HUES64 (cell line): Measurements from ENCODE around the gene CD300LB. TPM values are rescaled to one million over a fixed set of nuclear protein-coding genes. Genes with fewer than 3 reads are reported as not detected.
"Not testable (repeated sequence)": the region's sequence is repeated elsewhere in the genome, so short reads cannot be mapped to it uniquely, and the experiment has no call there.

Experiments
- H3K27ac ChIP-seq: 2 replicates; pipeline ENCODE4 v1.7.0; 2013; ENCODE audit warnings: low read depth, low read length, inconsistent platforms
- H3K27me3 ChIP-seq: 2 replicates; pipeline ENCODE4 v1.6.1; 2013; ENCODE audit warnings: mild to moderate bottlenecking, low read length; ENCODE audit not compliant: insufficient read depth
- H3K36me3 ChIP-seq: 2 replicates; pipeline ENCODE4 v1.6.1; 2013; ENCODE audit warnings: mild to moderate bottlenecking, low read length; ENCODE audit not compliant: insufficient read depth
- H3K4me1 ChIP-seq: 2 replicates; pipeline ENCODE4 v1.6.1; 2013; ENCODE audit warnings: mild to moderate bottlenecking, low read length, moderate library complexity; ENCODE audit not compliant: insufficient read depth
- H3K4me3 ChIP-seq: 2 replicates; pipeline ENCODE4 v1.5.1; 2013; ENCODE audit warnings: mild to moderate bottlenecking, low read length, moderate library complexity
- H3K9ac ChIP-seq: 2 replicates; pipeline ENCODE4 v1.6.1; 2013; ENCODE audit warnings: mild to moderate bottlenecking, low read depth, low read length
- H3K9me3 ChIP-seq: 2 replicates; pipeline ENCODE4 v1.6.1; 2013; ENCODE audit warnings: low read depth, low read length; ENCODE audit not compliant: insufficient read depth
- WGBS: fragments of 150-250, 120-280 bp; methylation state at CpG from one replicate; pipeline ENCODE4 v1.1.7; 2013; ENCODE audit warnings: missing lambda C conversion rate; 5-methylcytosine and 5-hydroxymethylcytosine counted together
- polyA plus RNA-seq, 2 experiments: library from polyadenylated mRNA; stranded (reverse); fragments of 50-300 nt; gene quantifications; one replicate each; pipeline ENCODE4 v1.2.3, GENCODE V29; 2013

Gene CD300LB
- not detected for polyA plus RNA-seq (2013, experiment 1 of 2)
- polyA plus RNA-seq (2013, experiment 2 of 2): not detected

- 92% methylated on average over 9 of the region's 10 CpGs for WGBS
- Histone ChIP-seq H3K9me3 (0 out of 2 replicates have a peak, but pooled peaks cover 2% of the 10 kb centered on the region), H3K9ac (no peak within 1 kb of the TSS), H3K27me3 (peaks cover 4% of the 10 kb centered on the region; the same call in 1 of the 2 replicates), H3K36me3 (no peaks in the 10 kb centered on the region), H3K4me3 (no peak within 1 kb of the TSS), H3K27ac (no peak within 1 kb of the TSS), H3K4me1 (no peaks in the 10 kb centered on the region; the same call in 1 of the 2 replicates)
These were observed at the start of gene CD300LB for GRCh38 chr17:74531231-74531761. Gene CD300LB (minus strand): TSS chr17:74531475. CDS start chr17:74531350, 125 bp downstream.

DNA sequence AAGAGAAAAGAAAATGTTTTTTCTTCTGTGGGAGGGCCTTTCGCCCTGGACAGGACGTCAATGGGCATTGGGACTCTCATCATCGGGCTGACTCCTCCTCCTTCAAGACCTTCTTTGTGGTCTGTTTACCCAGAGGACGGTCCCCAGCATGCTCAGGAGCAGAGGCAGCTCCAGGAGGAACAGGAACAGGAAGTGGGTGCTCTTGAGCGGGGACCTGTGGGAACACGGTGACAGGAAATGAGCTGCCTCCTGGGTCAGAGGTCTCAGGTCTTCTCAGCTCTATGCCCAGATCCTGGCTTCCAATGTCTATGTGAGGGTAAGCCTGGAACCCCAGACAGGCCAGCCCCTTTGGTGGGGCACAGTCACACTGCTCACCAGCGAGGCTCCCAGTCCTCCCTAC, 48.6 kb upstream of the CD300LB start:
- Histone ChIP-seq H3K9ac (no peak overlapping the region), H3K4me3 (no peak overlapping the region), H3K27me3 (no peaks in the 10 kb centered on the region), H3K27ac (no peak overlapping the region), H3K36me3 (no peaks in the 10 kb centered on the region), H3K4me1 (no peaks in the 10 kb centered on the region; the same call in 1 of the 2 replicates), H3K9me3 (no peaks in the 10 kb centered on the region)
- 91% methylated on average over 7 of the region's 7 CpGs for WGBS

DNA sequence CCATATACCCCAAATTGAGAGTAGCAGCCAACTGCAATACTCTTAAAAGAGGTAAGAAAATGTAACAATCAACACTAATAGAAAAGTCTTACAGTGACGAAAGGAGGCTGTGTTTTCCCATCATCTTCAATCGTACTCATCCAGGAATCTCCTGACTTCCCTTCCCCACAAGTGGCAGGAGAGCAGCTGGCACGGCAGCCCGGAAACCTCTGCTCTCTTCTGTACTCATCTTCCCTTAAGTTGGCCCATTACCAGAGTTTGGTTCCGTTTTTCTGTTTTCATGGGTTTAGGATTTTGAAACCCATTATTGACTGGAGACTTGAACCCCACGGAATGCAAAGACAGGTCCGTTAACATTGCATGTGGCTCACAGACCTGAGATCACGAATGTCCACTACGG, 47.7 kb upstream of the CD300LB start:
- H3K4me3 ChIP-seq: no peak overlapping the region
- no peaks in the 10 kb centered on the region for H3K36me3 ChIP-seq
- H3K27me3 ChIP-seq: no peaks in the 10 kb centered on the region
- H3K9me3 ChIP-seq: no peaks in the 10 kb centered on the region
- WGBS: 88% methylated on average over 9 of the region's 9 CpGs
- H3K4me1 ChIP-seq: no peaks in the 10 kb centered on the region; the same call in 1 of the 2 replicates
- no peak overlapping the region for H3K9ac ChIP-seq
- H3K27ac ChIP-seq: no peak overlapping the region

DNA sequence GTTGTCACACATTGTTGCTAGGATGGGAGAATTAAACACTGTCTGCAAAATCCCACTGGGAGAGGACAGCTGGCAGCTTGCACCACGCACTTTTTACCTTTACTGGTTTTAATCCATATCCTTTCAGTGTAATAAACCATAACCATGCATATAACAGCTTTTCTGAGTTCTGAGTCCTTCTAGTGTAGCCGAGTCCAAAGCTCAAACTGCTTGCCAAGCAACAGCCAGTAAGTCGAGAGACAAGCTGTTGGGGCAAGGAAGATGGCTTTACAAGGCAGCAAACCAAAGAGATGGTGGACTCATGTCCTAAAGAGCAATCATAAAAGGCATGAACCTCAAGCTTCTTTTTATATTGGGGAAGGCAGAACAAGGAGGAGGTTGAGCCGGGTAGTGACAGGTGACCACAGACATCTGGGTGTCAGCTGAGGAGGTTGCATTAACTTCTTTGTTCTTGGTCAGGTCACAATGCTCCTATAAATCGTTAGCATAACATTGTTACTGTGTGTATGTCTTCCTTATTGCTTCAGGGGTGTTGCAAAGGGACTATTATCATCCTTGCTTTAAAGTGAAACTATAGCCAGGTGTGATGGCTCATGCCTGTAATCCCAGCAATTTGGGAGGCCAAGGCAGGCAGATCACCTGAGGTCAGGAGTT, 43.3 kb upstream of the CD300LB start:
- Histone ChIP-seq H3K4me3 (no peak overlapping the region), H3K4me1 (no peaks in the 10 kb centered on the region; the same call in 1 of the 2 replicates)
- WGBS: 89% methylated on average over 5 of the region's 5 CpGs

GRCh38 chr17:74573635-74574034, 42.4 kb upstream of the CD300LB start:
- not testable (repeated sequence) for H3K36me3 ChIP-seq, H3K9me3 ChIP-seq, H3K9ac ChIP-seq, H3K27ac ChIP-seq, H3K4me3 ChIP-seq, H3K27me3 ChIP-seq, H3K4me1 ChIP-seq

More for the DNA sequence above, 43.3 kb upstream of the CD300LB start:
- Histone ChIP-seq H3K9ac (no peak overlapping the region), H3K27me3 (no peaks in the 10 kb centered on the region), H3K36me3 (no peaks in the 10 kb centered on the region), H3K27ac (no peak overlapping the region), H3K9me3 (no peaks in the 10 kb centered on the region)

DNA sequence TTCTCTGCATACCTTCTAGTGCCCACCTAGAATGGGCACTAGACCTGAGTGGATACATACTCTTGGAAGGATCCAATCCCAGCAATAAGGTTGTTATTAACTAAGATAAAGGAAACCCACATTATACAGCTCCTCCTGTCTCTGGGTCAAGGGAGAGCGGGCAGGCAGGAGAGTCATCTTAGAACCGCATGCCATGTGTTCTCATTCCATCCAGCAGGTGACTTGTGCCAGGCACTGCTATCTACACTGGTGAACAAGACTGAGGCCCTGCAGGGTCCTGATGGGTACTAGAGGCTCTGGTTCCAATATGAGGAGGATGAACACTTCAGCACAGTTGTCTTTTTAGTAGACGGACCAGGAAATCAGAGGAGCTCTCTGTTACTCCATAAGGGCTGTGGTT, 41.9 kb upstream of the CD300LB start:
- H3K9me3 ChIP-seq: no peaks in the 10 kb centered on the region
- no peak overlapping the region for H3K9ac ChIP-seq
- H3K27me3 ChIP-seq: no peaks in the 10 kb centered on the region
- no peak overlapping the region for H3K27ac ChIP-seq
- no peaks in the 10 kb centered on the region; the same call in 1 of the 2 replicates for H3K4me1 ChIP-seq
- WGBS: 86% methylated on average over 3 of the region's 3 CpGs
- no peaks in the 10 kb centered on the region for H3K36me3 ChIP-seq
- no peak overlapping the region for H3K4me3 ChIP-seq

DNA sequence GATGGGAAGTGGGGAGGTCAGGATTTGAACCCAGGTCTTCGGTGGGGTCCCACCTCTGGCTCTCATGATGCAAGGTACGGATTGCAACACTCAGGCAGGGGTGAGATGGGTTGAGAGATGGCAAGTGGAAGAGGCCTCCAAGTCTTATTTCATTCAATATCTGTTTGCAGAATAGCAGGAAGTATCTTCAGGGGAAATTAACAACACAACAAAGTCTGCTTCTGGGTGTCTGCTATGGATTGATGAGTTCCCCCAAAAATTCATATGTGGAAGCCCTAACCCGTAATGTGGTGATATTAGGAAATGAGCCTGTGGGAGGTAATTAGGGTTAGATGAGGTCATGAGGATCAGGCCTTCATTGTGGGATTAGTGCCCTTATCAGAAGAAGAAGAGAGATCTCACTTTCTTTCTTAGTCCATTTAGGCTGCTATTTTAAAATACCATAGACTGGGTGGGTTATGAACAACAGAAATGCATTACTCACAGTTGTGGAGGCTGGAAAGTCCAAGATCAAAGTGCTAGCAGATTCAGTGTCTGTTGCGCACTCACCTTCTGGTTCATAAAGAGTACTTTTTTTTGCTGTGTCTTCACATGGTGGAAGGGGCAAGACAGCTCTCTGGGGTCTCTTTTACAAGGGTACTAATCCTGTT, 40.5 kb upstream of the CD300LB start:
- H3K4me1 ChIP-seq: no peaks in the 10 kb centered on the region; the same call in 1 of the 2 replicates
- no peak overlapping the region for H3K9ac ChIP-seq
- no peaks in the 10 kb centered on the region for H3K27me3 ChIP-seq
- 94% methylated on average over 4 of the region's 4 CpGs for WGBS
- no peaks in the 10 kb centered on the region for H3K9me3 ChIP-seq
- H3K36me3 ChIP-seq: no peaks in the 10 kb centered on the region
- H3K27ac ChIP-seq: no peak overlapping the region
- no peak overlapping the region for H3K4me3 ChIP-seq

GRCh38 chr17:74569020-74570003, 38.0 kb upstream of the CD300LB start:
- no peak overlapping the region for H3K9ac ChIP-seq
- 83% methylated on average over 32 of the region's 32 CpGs for WGBS
- no peaks in the 10 kb centered on the region for H3K9me3 ChIP-seq
- no peak overlapping the region for H3K27ac ChIP-seq
- H3K36me3 ChIP-seq: no peaks in the 10 kb centered on the region
- H3K27me3 ChIP-seq: no peaks in the 10 kb centered on the region
- H3K4me1 ChIP-seq: no peaks in the 10 kb centered on the region
- H3K4me3 ChIP-seq: no peak overlapping the region

GRCh38 chr17:74568106-74568873, 37.0 kb upstream of the CD300LB start:
- Histone ChIP-seq H3K4me1 (no peaks in the 10 kb centered on the region), H3K36me3 (no peaks in the 10 kb centered on the region), H3K27me3 (no peaks in the 10 kb centered on the region), H3K9me3 (no peaks in the 10 kb centered on the region), H3K4me3 (no peak overlapping the region), H3K9ac (no peak overlapping the region), H3K27ac (no peak overlapping the region)
- WGBS: 93% methylated on average over 4 of the region's 4 CpGs

- no peak within 1 kb of the TSS for H3K9ac ChIP-seq
- H3K27me3 ChIP-seq: no peaks in the 10 kb centered on the region
- WGBS: 91% methylated on average over 2 of the region's 2 CpGs
- no peaks in the 10 kb centered on the region for H3K4me1 ChIP-seq
- no peak within 1 kb of the TSS for H3K27ac ChIP-seq
- no peak within 1 kb of the TSS for H3K4me3 ChIP-seq
- H3K9me3 ChIP-seq: no peaks in the 10 kb centered on the region
- no peaks in the 10 kb centered on the region for H3K36me3 ChIP-seq
These were observed 36.1 kb upstream of the CD300LB start, which contains the start of gene CD300H for GRCh38 chr17:74567397-74567796. Gene CD300H (minus strand): TSS chr17:74567509.
